H1 (cell line): Measurements from ENCODE around the gene ITPR1. TPM values are rescaled to one million over a fixed set of nuclear protein-coding genes. Genes with fewer than 3 reads are reported as not detected.

Experiments
- CTCF ChIA-PET: fragments of 300-600 bp; sonication (Branson Sonifier 250); formaldehyde crosslinking; loops from one replicate; lab custom pipeline; 2021; ENCODE audit not compliant: partially characterized antibody; lab: Charles Lee
- POLR2A ChIA-PET: fragments of 300-600 bp; sonication (Branson Sonifier 250); formaldehyde crosslinking; loops from one replicate; lab custom pipeline; 2021; ENCODE audit warnings: inconsistent platforms; ENCODE audit not compliant: partially characterized antibody; lab: Charles Lee
- DNase-seq, 2 experiments: peaks; one replicate each; pipeline versions ENCODE4 v3.0.0 to v3.0.0-alpha.2; 2010 to 2022; ENCODE audit warnings: low spot score in 2 of 2, low read depth in 1 of 2, mixed read lengths in 1 of 2
- FAIRE-seq: peaks from 2 replicates; lab custom pipeline; 2011; peaks lifted over from hg19 to GRCh38; lab: Jason Lieb, UNC
- H2AFZ ChIP-seq: 2 replicates; pipeline ENCODE4 v1.8.1; 2012; ENCODE audit warnings: low read length, inconsistent platforms
- H2AK5ac ChIP-seq: 2 replicates; pipeline ENCODE4 v1.6.1; 2013; ENCODE audit warnings: low read depth, low read length
- H2BK120ac ChIP-seq: replicated peaks from 2 replicates; pipeline ENCODE3; 2013; ENCODE audit warnings: low read depth, low read length, inconsistent platforms
- H2BK12ac ChIP-seq: 2 replicates; pipeline ENCODE4 v1.6.1; 2013; ENCODE audit warnings: low read depth, low read length
- H2BK15ac ChIP-seq: 2 replicates; pipeline ENCODE4 v1.6.1; 2013; ENCODE audit warnings: low read length
- H2BK20ac ChIP-seq: 2 replicates; pipeline ENCODE4 v1.6.1; 2013; ENCODE audit warnings: low read length
- H2BK5ac ChIP-seq: 2 replicates; pipeline ENCODE4 v1.6.1; 2013; ENCODE audit warnings: low read depth, low read length
- H3K14ac ChIP-seq: 2 replicates; pipeline ENCODE4 v1.6.1; 2013; ENCODE audit warnings: inconsistent platforms; ENCODE audit not compliant: insufficient read length
- H3K18ac ChIP-seq: 2 replicates; pipeline ENCODE4 v1.6.1; 2013; ENCODE audit warnings: low read length; ENCODE audit errors: extremely low read depth
- H3K23ac ChIP-seq: 2 replicates; pipeline ENCODE4 v1.6.1; 2013; ENCODE audit warnings: inconsistent platforms; ENCODE audit not compliant: insufficient read length
- H3K23me2 ChIP-seq: 2 replicates; pipeline ENCODE4 v1.6.1; 2013; ENCODE audit warnings: low read depth, low read length
- H3K27ac ChIP-seq: 2 replicates; pipeline ENCODE4 v1.6.1; 2011; ENCODE audit warnings: low read depth, low read length, inconsistent platforms
- H3K27me3 ChIP-seq, 4 experiments: replicated peaks in 1 of 4; 1 replicate in 1 of 4; 2 replicates in 3 of 4; pipeline versions ENCODE4 v1.6.1 to v1.8.1; 2011 to 2013; ENCODE audit warnings: low read length in 3 of 4, mild to moderate bottlenecking in 3 of 4, inconsistent platforms in 2 of 4, mixed read lengths in 2 of 4, moderate library complexity in 1 of 4; ENCODE audit not compliant: control insufficient read depth in 3 of 4, insufficient read depth in 3 of 4; ENCODE audit errors: extremely low read depth in 1 of 4
- H3K36me3 ChIP-seq, 4 experiments: 2 replicates each; pipeline versions ENCODE4 v1.6.1 to v1.8.1; 2011 to 2013; ENCODE audit warnings: mild to moderate bottlenecking in 4 of 4, low read length in 3 of 4, moderate library complexity in 2 of 4, control low read depth in 1 of 4, inconsistent platforms in 1 of 4; ENCODE audit not compliant: insufficient read depth in 4 of 4, control insufficient read depth in 2 of 4
- H3K4ac ChIP-seq: replicated peaks from 2 replicates; pipeline ENCODE3; 2013; ENCODE audit warnings: low read length, low read depth, mixed read lengths, inconsistent platforms; ENCODE audit not compliant: insufficient read length
- H3K4me1 ChIP-seq, 4 experiments: replicated peaks in 1 of 4; 1 replicate in 1 of 4; 2 replicates in 3 of 4; pipeline versions ENCODE4 v1.6.1 to v1.8.1; 2011 to 2013; ENCODE audit warnings: low read length in 3 of 4, inconsistent platforms in 2 of 4, mixed read lengths in 1 of 4; ENCODE audit not compliant: insufficient read depth in 4 of 4, control insufficient read depth in 3 of 4
- H3K4me2 ChIP-seq, 2 experiments: 2 replicates each; pipeline versions ENCODE4 v1.6.1 to v1.8.1; 2011 to 2013; ENCODE audit warnings: low read depth in 2 of 2, low read length in 2 of 2, control low read depth in 1 of 2, inconsistent platforms in 1 of 2, mild to moderate bottlenecking in 1 of 2; ENCODE audit not compliant: insufficient read depth in 1 of 2
- H3K4me3 ChIP-seq, 4 experiments: fragments of 200-600, 300-600 bp in 1 of 4; sonication (generic), shearing (Covaris generic), sonication (Bioruptor Twin) in 1 of 4; 2 replicates each; pipeline versions ENCODE4 v1.5.1 to v1.8.1; 2011 to 2016; ENCODE audit warnings: low read length in 4 of 4, low read depth in 3 of 4, control low read depth in 2 of 4, inconsistent platforms in 2 of 4, mild to moderate bottlenecking in 2 of 4, mixed read lengths in 1 of 4, moderate library complexity in 1 of 4; ENCODE audit not compliant: insufficient read depth in 2 of 4; ENCODE audit errors: extremely low read depth in 1 of 4
- H3K56ac ChIP-seq: replicated peaks from 2 replicates; pipeline ENCODE3; 2013; ENCODE audit warnings: low read depth, mild to moderate bottlenecking, mixed read lengths, low read length, inconsistent platforms; ENCODE audit not compliant: insufficient read length
- H3K79me1 ChIP-seq: 2 replicates; pipeline ENCODE4 v1.6.1; 2013; ENCODE audit warnings: low read depth, low read length, control low read depth
- H3K79me2 ChIP-seq, 2 experiments: 2 replicates each; pipeline versions ENCODE4 v1.6.1 to v1.8.1; 2012 to 2013; ENCODE audit warnings: low read length in 2 of 2, mild to moderate bottlenecking in 2 of 2, inconsistent platforms in 1 of 2; ENCODE audit not compliant: insufficient read depth in 2 of 2, control insufficient read depth in 1 of 2
- H3K9ac ChIP-seq, 4 experiments: replicated peaks in 1 of 4; 1 replicate in 1 of 4; 2 replicates in 3 of 4; pipeline versions ENCODE4 v1.6.1 to v1.8.1; 2011 to 2013; ENCODE audit warnings: low read depth in 3 of 4, low read length in 3 of 4, control low read depth in 2 of 4, mild to moderate bottlenecking in 2 of 4, moderate library complexity in 2 of 4, inconsistent platforms in 1 of 4; ENCODE audit errors: extremely low read depth in 1 of 4
- H3K9me3 ChIP-seq, 2 experiments: 2 replicates each; pipeline versions ENCODE4 v1.6.1 to v1.8.1; 2012 to 2013; ENCODE audit warnings: mild to moderate bottlenecking in 2 of 2, moderate library complexity in 2 of 2, control low read depth in 1 of 2, inconsistent platforms in 1 of 2, low read depth in 1 of 2, low read length in 1 of 2, mixed read lengths in 1 of 2; ENCODE audit not compliant: insufficient read depth in 2 of 2
- H4K20me1 ChIP-seq, 2 experiments: replicated peaks in 1 of 2; 2 replicates each; pipeline versions ENCODE3 to v1.8.1; 2011 to 2013; ENCODE audit warnings: inconsistent platforms in 2 of 2, low read length in 2 of 2, mild to moderate bottlenecking in 1 of 2; ENCODE audit not compliant: insufficient read depth in 2 of 2, control insufficient read depth in 1 of 2
- H4K5ac ChIP-seq: 2 replicates; pipeline ENCODE4 v1.6.1; 2013; ENCODE audit warnings: low read length, low read depth, mixed read lengths, inconsistent platforms; ENCODE audit not compliant: insufficient read length
- H4K8ac ChIP-seq: 2 replicates; pipeline ENCODE4 v1.8.0; 2013; ENCODE audit warnings: mild to moderate bottlenecking, moderate library complexity, low read length, inconsistent platforms; ENCODE audit not compliant: insufficient read depth; ENCODE audit errors: extremely low read depth
- H4K91ac ChIP-seq: replicated peaks from 2 replicates; pipeline ENCODE3; 2013; ENCODE audit warnings: low read length, mixed read lengths, inconsistent platforms; ENCODE audit not compliant: insufficient read length
- CBX5 ChIP-seq: fragments of 300-800, 300-1000 bp; sonication (generic); IDR thresholded peaks from 2 replicates; pipeline ENCODE4 v1.7.1; 2016; ENCODE audit warnings: antibody characterized with exemption, low read length, low read depth
- CHD2 ChIP-seq: IDR thresholded peaks from 2 replicates; pipeline ENCODE4 v1.6.1; 2012; ENCODE audit warnings: low read length, improper control_type of control experiment
- CTBP2 ChIP-seq: IDR thresholded peaks from 2 replicates; pipeline ENCODE4 v1.7.0; 2011; ENCODE audit warnings: borderline replicate concordance, mild to moderate bottlenecking, moderate library complexity, mixed read lengths, low read length; ENCODE audit not compliant: insufficient read depth, insufficient read length
- GABPA ChIP-seq: IDR thresholded peaks from 2 replicates; pipeline ENCODE4 v1.6.1; 2011; ENCODE audit warnings: mild to moderate bottlenecking, low read length, moderate library complexity, borderline replicate concordance; ENCODE audit not compliant: insufficient read depth
- GTF2F1 ChIP-seq: IDR thresholded peaks from 2 replicates; pipeline ENCODE4 v1.6.1; 2012; ENCODE audit warnings: low read depth, low read length, improper control_type of control experiment, borderline replicate concordance
- JUND ChIP-seq: IDR thresholded peaks from 2 replicates; pipeline ENCODE4 v1.6.1; 2011; ENCODE audit warnings: mild to moderate bottlenecking, improper control_type of control experiment, low read length
- POU5F1 ChIP-seq: IDR thresholded peaks from 2 replicates; pipeline ENCODE4 v1.6.1; 2011; ENCODE audit warnings: low read depth, mild to moderate bottlenecking, low read length, moderate library complexity
- SAP30 ChIP-seq: fragments of 300-600 bp; sonication (generic); IDR thresholded peaks from 2 replicates; pipeline ENCODE4 v1.7.1; 2012; ENCODE audit warnings: low read length, moderate library complexity, mild to moderate bottlenecking, inconsistent platforms; ENCODE audit not compliant: insufficient read depth, insufficient replicate concordance
- SIN3A ChIP-seq, 2 experiments: IDR thresholded peaks in 1 of 2; conservative IDR thresholded peaks in 1 of 2; 2 replicates each; pipeline ENCODE4 v1.6.1; 2011 to 2012; ENCODE audit warnings: low read length in 2 of 2, improper control_type of control experiment in 1 of 2, low read depth in 1 of 2, mild to moderate bottlenecking in 1 of 2
- SP1 ChIP-seq: IDR thresholded peaks from 2 replicates; pipeline ENCODE4 v1.6.1; 2011; ENCODE audit warnings: low read depth, low read length
- TEAD4 ChIP-seq: IDR thresholded peaks from 2 replicates; pipeline ENCODE4 v1.6.1; 2012; ENCODE audit warnings: low read depth, low read length, inconsistent platforms, mixed read lengths
- WGBS, 2 experiments: shearing (Covaris generic) in 1 of 2; methylation state at CpG; one replicate each; pipeline versions ENCODE4 v1.1.6 to v1.1.7; 2013 to 2015; ENCODE audit warnings: low lambda C conversion rate in 2 of 2, mixed read lengths in 2 of 2, inconsistent platforms in 1 of 2, low coverage in 1 of 2, missing lambda C conversion rate in 1 of 2; ENCODE audit not compliant: insufficient replicate concordance in 2 of 2, insufficient coverage in 1 of 2, insufficient read length in 1 of 2; ENCODE audit errors: extremely low coverage in 1 of 2, missing lambda C conversion rate in 1 of 2; 5-methylcytosine and 5-hydroxymethylcytosine counted together
- polyA plus RNA-seq, 7 experiments: library from polyadenylated mRNA; depleted of rRNA in 3 of 7; stranded (reverse) in 5 of 7; unstranded in 2 of 7; fragments of >200 nt in 5 of 7; fragments of 200-250 nt in 2 of 7; gene quantifications; 1 replicate in 5 of 7; 2 replicates in 1 of 7; 4 replicates in 1 of 7; pipeline versions ENCODE4 v1.2.1 to v1.2.3, GENCODE V29; 2011 to 2013; ENCODE audit warnings: missing spikeins in 2 of 7, mixed read lengths in 2 of 7
- total RNA-seq: library from RNA; stranded (reverse); fragmentation: NEBNext Ultra II Directional; extraction: Animal tissue kit (Norgen Biotek cat#: 25700); gene quantifications from 2 replicates; pipeline ENCODE4 v1.2.1, GENCODE V29; 2021
- TF ChIP-seq, protein P1 (sequence below): IDR thresholded peaks from 2 replicates; pipeline ENCODE4 v1.6.1; 2012; ENCODE audit warnings: low read length, inconsistent platforms

The ITPR1 gene
- total and polyA plus RNA-seq, 2 of the 8 experiments (the other 6 are each of a cell fraction or from before 2014, with no cell fraction given) = 2.5 to 16.3 TPM

DNA sequence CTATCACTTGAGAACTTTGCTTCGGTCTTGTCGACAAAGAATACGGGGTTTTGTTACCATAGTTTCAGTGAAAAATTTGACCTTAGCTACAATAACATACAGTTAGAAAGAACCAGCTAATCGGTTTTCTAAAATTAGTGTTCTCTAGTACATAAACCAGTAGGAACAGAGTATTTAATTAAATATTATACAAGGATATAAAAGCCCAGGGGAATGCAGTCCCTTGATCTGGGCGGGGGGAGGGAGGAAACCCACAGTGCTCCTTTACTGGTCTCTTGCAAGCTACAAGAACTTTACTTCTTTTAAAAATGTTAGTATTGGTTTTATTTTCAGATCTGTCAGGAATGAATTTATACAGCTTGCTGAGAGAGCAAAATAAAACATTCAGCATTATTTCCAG, 41.8 kb downstream of the ITPR1 start:
- WGBS, 2 experiments = 95% methylated on average over 5 of the region's 5 CpGs; no CpG with 5 or more reads in 1 of the 2 experiments
- no peak for FAIRE-seq
- no peak for TF ChIP-seq CTBP2
- TF ChIP-seq POU5F1 = no peak
- no peak for TF ChIP-seq JUND
- no peak for TF ChIP-seq CHD2
- TF ChIP-seq TEAD4 = no peak
- TF ChIP-seq, protein P1, sequence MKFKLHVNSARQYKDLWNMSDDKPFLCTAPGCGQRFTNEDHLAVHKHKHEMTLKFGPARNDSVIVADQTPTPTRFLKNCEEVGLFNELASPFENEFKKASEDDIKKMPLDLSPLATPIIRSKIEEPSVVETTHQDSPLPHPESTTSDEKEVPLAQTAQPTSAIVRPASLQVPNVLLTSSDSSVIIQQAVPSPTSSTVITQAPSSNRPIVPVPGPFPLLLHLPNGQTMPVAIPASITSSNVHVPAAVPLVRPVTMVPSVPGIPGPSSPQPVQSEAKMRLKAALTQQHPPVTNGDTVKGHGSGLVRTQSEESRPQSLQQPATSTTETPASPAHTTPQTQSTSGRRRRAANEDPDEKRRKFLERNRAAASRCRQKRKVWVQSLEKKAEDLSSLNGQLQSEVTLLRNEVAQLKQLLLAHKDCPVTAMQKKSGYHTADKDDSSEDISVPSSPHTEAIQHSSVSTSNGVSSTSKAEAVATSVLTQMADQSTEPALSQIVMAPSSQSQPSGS = no peak
- TF ChIP-seq GTF2F1 = no peak
- no peak for TF ChIP-seq SP1
- TF ChIP-seq CBX5 = no peak
- TF ChIP-seq SAP30 = no peak
- TF ChIP-seq GABPA = no peak
- TF ChIP-seq SIN3A (conservative IDR thresholded peaks at IDR 0.05 in 1 of 2, IDR thresholded peaks at IDR 0.05 in 1 of 2; ENCODE audit: low read depth in 1 of 2, low read length in 2 of 2) = no peak

More for the DNA sequence above, 41.8 kb downstream of the ITPR1 start:
- H2BK20ac ChIP-seq = no peak overlapping the region
- ChIA-PET CTCF (interaction anchor here (0.6 to 2.4 kb wide), 10 partner anchors 9 to 201 kb away, joined by 3 to 6 read pairs (median 3); no protein-coding TSS in a partner anchor), POLR2A (no interaction called here)
- no peak overlapping the region for H4K8ac ChIP-seq
- H4K91ac ChIP-seq = no peak overlapping the region
- H3K9ac ChIP-seq = no peak overlapping the region
- no peaks in the 10 kb centered on the region for H3K27me3 ChIP-seq
- no peak overlapping the region for H2BK15ac ChIP-seq
- no peak overlapping the region for H2BK120ac ChIP-seq
- H2AK5ac ChIP-seq = no peak overlapping the region
- H3K36me3 ChIP-seq = no peaks in the 10 kb centered on the region
- H3K27ac ChIP-seq = no peak overlapping the region
- no peak overlapping the region for H3K56ac ChIP-seq
- no peak overlapping the region for H3K14ac ChIP-seq
- no peaks in the 10 kb centered on the region for H4K20me1 ChIP-seq
- H3K18ac ChIP-seq = no peak overlapping the region
- H3K79me1 ChIP-seq = no peaks in the 10 kb centered on the region
- DNase-seq = no peak
- H3K9me3 ChIP-seq = peaks cover 0 to 3% of the 10 kb centered on the region in 2 experiments; a peak in 2 of 4 replicates
- H4K5ac ChIP-seq = no peak overlapping the region
- H3K23me2 ChIP-seq = no peaks in the 10 kb centered on the region
- H3K4ac ChIP-seq = no peak overlapping the region
- H3K4me1 ChIP-seq = peaks cover 1 to 6% (median 4%) of the 10 kb centered on the region in 4 experiments; a peak in 4 of 7 replicates
- no peak overlapping the region for H2BK12ac ChIP-seq
- no peak overlapping the region for H3K4me2 ChIP-seq
- no peaks in the 10 kb centered on the region for H3K79me2 ChIP-seq
- H3K23ac ChIP-seq = no peak overlapping the region
- no peak overlapping the region for H3K4me3 ChIP-seq
- no peak overlapping the region for H2AFZ ChIP-seq
- H2BK5ac ChIP-seq = no peak overlapping the region
